Measurements from ENCODE around the gene HLA-F. TPM values are rescaled to one million over a fixed set of nuclear protein-coding genes. Genes with fewer than 3 reads are reported as not detected.

The HLA-F gene
- polyA plus RNA-seq, 1 of the 3 experiments (the other 2 are of a cell fraction) = 0.31 TPM

DNA sequence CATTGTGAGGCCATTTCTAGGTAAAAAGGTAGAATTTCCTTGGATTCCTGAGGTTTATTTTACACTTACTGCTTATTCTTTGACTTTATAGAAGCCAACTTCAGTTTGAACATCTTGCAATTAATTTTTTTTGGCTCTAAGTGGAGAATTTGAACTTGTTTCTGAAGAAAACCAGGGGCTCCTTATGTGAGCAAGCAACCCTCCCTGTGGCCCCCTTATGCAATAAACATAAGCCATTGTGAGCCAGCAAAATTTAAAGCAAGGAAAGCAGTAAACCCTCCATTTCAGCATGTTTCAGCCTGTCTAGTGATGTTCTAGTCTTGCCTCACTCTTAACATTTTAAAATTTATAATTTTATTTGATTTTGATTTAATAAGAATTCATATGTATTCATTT is 5.6 kb downstream of the HLA-F start:
- H3K27ac ChIP-seq (ENCODE audit: low read depth in 2 of 2, low read length in 1 of 2) = no peak overlapping the region
- no peak for DNase-seq
- no peak overlapping the region for H3K4me3 ChIP-seq (ENCODE audit: low read depth in 2 of 2, low read length in 1 of 2)
- no peak overlapping the region for H3K4me2 ChIP-seq
- no peaks in the 10 kb centered on the region for H3K9me3 ChIP-seq
- H3K36me3 ChIP-seq (replicated peaks in 1 of 2; ENCODE audit: control insufficient read depth in 1 of 2, insufficient read depth in 2 of 2, low read length in 1 of 2) = no peaks in the 10 kb centered on the region
- TF ChIP-seq SMC3 (IDR thresholded peaks at IDR 0.05; ENCODE audit: low read depth, low read length) = no peak
- TF ChIP-seq RAD21 (IDR thresholded peaks at IDR 0.05; ENCODE audit: low read length) = no peak
- TF ChIP-seq, protein P1, sequence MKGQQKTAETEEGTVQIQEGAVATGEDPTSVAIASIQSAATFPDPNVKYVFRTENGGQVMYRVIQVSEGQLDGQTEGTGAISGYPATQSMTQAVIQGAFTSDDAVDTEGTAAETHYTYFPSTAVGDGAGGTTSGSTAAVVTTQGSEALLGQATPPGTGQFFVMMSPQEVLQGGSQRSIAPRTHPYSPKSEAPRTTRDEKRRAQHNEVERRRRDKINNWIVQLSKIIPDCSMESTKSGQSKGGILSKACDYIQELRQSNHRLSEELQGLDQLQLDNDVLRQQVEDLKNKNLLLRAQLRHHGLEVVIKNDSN (IDR thresholded peaks at IDR 0.05; ENCODE audit: borderline replicate concordance, low read depth) = no peak
- TF ChIP-seq RXRA (IDR thresholded peaks at IDR 0.05; ENCODE audit: borderline replicate concordance, low read depth) = no peak
- TF ChIP-seq RFX5 (IDR thresholded peaks at IDR 0.05; ENCODE audit: low read length) = no peak
- no peak for TF ChIP-seq MEF2A (IDR thresholded peaks at IDR 0.05; ENCODE audit: borderline replicate concordance, low read depth)
- no peak for TF ChIP-seq TEAD4 (IDR thresholded peaks at IDR 0.05; ENCODE audit: borderline replicate concordance, insufficient read depth)
- no peak for TF ChIP-seq GABPA (IDR thresholded peaks at IDR 0.05; ENCODE audit: low read depth)
- TF ChIP-seq, protein P2, sequence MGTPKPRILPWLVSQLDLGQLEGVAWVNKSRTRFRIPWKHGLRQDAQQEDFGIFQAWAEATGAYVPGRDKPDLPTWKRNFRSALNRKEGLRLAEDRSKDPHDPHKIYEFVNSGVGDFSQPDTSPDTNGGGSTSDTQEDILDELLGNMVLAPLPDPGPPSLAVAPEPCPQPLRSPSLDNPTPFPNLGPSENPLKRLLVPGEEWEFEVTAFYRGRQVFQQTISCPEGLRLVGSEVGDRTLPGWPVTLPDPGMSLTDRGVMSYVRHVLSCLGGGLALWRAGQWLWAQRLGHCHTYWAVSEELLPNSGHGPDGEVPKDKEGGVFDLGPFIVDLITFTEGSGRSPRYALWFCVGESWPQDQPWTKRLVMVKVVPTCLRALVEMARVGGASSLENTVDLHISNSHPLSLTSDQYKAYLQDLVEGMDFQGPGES (IDR thresholded peaks at IDR 0.05; ENCODE audit: low read depth, low read length) = no peak
- no peak for TF ChIP-seq GATA2 (CRISPR knock-in tag; IDR thresholded peaks at IDR 0.05)
- TF ChIP-seq POLR2AphosphoS5 (IDR thresholded peaks at IDR 0.05; ENCODE audit: low read depth, low read length) = no peak
- no peak for TF ChIP-seq FOSL2 (IDR thresholded peaks at IDR 0.05; ENCODE audit: borderline replicate concordance, low read depth)
- TF ChIP-seq JUND (IDR thresholded peaks at IDR 0.05) = no peak
- TF ChIP-seq ELF1 (IDR thresholded peaks at IDR 0.05) = no peak
- TF ChIP-seq, protein P3, sequence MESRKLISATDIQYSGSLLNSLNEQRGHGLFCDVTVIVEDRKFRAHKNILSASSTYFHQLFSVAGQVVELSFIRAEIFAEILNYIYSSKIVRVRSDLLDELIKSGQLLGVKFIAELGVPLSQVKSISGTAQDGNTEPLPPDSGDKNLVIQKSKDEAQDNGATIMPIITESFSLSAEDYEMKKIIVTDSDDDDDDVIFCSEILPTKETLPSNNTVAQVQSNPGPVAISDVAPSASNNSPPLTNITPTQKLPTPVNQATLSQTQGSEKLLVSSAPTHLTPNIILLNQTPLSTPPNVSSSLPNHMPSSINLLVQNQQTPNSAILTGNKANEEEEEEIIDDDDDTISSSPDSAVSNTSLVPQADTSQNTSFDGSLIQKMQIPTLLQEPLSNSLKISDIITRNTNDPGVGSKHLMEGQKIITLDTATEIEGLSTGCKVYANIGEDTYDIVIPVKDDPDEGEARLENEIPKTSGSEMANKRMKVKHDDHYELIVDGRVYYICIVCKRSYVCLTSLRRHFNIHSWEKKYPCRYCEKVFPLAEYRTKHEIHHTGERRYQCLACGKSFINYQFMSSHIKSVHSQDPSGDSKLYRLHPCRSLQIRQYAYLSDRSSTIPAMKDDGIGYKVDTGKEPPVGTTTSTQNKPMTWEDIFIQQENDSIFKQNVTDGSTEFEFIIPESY (IDR thresholded peaks at IDR 0.05; ENCODE audit: borderline replicate concordance, low read depth) = no peak
- TF ChIP-seq, protein P4, sequence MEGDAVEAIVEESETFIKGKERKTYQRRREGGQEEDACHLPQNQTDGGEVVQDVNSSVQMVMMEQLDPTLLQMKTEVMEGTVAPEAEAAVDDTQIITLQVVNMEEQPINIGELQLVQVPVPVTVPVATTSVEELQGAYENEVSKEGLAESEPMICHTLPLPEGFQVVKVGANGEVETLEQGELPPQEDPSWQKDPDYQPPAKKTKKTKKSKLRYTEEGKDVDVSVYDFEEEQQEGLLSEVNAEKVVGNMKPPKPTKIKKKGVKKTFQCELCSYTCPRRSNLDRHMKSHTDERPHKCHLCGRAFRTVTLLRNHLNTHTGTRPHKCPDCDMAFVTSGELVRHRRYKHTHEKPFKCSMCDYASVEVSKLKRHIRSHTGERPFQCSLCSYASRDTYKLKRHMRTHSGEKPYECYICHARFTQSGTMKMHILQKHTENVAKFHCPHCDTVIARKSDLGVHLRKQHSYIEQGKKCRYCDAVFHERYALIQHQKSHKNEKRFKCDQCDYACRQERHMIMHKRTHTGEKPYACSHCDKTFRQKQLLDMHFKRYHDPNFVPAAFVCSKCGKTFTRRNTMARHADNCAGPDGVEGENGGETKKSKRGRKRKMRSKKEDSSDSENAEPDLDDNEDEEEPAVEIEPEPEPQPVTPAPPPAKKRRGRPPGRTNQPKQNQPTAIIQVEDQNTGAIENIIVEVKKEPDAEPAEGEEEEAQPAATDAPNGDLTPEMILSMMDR (IDR thresholded peaks at IDR 0.05) = no peak
- TF ChIP-seq FOXM1 (IDR thresholded peaks at IDR 0.05; ENCODE audit: low read depth) = no peak
- no peak for TF ChIP-seq NRF1 (IDR thresholded peaks at IDR 0.05; ENCODE audit: low read depth, low read length)
- CTCF ChIA-PET = interaction anchor here (4.2 kb wide), 1 partner anchor 9 kb away, joined by 21 read pairs; no protein-coding TSS in a partner anchor
- no peaks in the 10 kb centered on the region for H3K9me2 ChIP-seq
- H3K4me1 ChIP-seq (ENCODE audit: control insufficient read depth in 1 of 2, insufficient read depth in 2 of 2, low read depth in 1 of 2, low read length in 1 of 2) = no peaks in the 10 kb centered on the region
- H3K79me2 ChIP-seq (ENCODE audit: insufficient read depth) = no peaks in the 10 kb centered on the region
- no peaks in the 10 kb centered on the region for H4K20me1 ChIP-seq (ENCODE audit: insufficient read depth)
- no peak overlapping the region for H3K9ac ChIP-seq
- no peak overlapping the region for H2AFZ ChIP-seq (ENCODE audit: low read depth)
- POLR2A ChIA-PET = no interaction called here
- H3K27me3 ChIP-seq (ENCODE audit: insufficient read depth) = peaks cover 43% of the 10 kb centered on the region; the same call in 1 of the 2 replicates
- H3F3A ChIP-seq (replicated peaks; ENCODE audit: insufficient read depth) = no peaks in the 10 kb centered on the region

All from SK-N-SH (cell line).